SH-SY5Y (cell line): ENCODE data around the gene CAMK2G.

Source experiments
- GATA2 ChIP-seq: IDR thresholded peaks from 2 replicates; pipeline ENCODE4 v1.6.1; 2011; ENCODE audit warnings: mild to moderate bottlenecking, low read depth, low read length
- GATA3 ChIP-seq: IDR thresholded peaks from 2 replicates; pipeline ENCODE4 v1.6.1; 2011; ENCODE audit warnings: low read depth, mild to moderate bottlenecking, low read length, moderate library complexity

DNA sequence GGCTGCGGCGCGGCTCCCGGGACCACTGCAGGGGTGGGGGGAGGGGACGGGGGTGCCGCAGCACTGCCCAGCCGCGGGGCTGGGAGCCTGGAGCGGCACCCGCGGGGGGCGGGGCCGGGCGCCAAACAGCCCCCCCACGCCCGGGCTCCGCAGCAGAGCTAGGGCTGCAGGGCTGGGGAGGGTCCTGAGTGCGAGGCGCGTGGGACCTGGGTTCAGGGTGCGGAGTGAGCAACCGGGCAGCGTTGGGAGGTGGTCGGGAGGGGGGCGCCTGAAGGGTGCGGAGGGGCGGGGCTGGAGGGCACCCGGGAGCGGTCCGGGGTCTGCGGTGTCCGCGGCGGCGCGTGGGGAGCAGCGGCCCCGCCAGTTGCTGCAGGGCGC is 528 bp downstream of the CAMK2G start:
- TF ChIP-seq GATA2 (no peak), GATA3 (no peak)
